ENCODE data around the gene EMC7.
"Not testable (repeated sequence)": the region's sequence is repeated elsewhere in the genome, so short reads cannot be mapped to it uniquely, and the experiment has no call there.

Gene EMC7

GRCh38 chr15:34056911-34057310, 44.8 kb downstream of the EMC7 start:
- WGBS, 2 experiments (ENCODE audit: insufficient coverage in 2 of 2), result 87 to 91% methylated on average over 3 of the region's 5 CpGs
- Histone ChIP-seq H3K4me1 (ENCODE audit: control insufficient read depth, insufficient read depth, low read length, poor library complexity, severe bottlenecking) (no peaks in the 10 kb centered on the region), H3K9me3 (ENCODE audit: control insufficient read depth, low read length) (peaks cover 5% of the 10 kb centered on the region), H3K27ac (ENCODE audit: low read depth, low read length, severe bottlenecking) (peak overlapping the region; percentile 10), H3K36me3 (ENCODE audit: control insufficient read depth, insufficient read depth, low read length) (no peaks in the 10 kb centered on the region), H3K4me3 (ENCODE audit: extremely low read depth, insufficient read depth, low read length, poor library complexity, severe bottlenecking) (no peak overlapping the region)

GRCh38 chr15:34055868-34056595, 45.6 kb downstream of the EMC7 start:
- Histone ChIP-seq H3K27ac (ENCODE audit: low read depth, low read length, severe bottlenecking) (peak overlapping the region; percentile 68), H3K4me1 (ENCODE audit: control insufficient read depth, insufficient read depth, low read length, poor library complexity, severe bottlenecking) (no peaks in the 10 kb centered on the region), H3K4me3 (ENCODE audit: extremely low read depth, insufficient read depth, low read length, poor library complexity, severe bottlenecking) (no peak overlapping the region), H3K9me3 (ENCODE audit: control insufficient read depth, low read length) (peaks cover 13% of the 10 kb centered on the region), H3K36me3 (ENCODE audit: control insufficient read depth, insufficient read depth, low read length) (no peaks in the 10 kb centered on the region)
- WGBS, 2 experiments (ENCODE audit: insufficient coverage in 2 of 2), result 83 to 100% methylated on average over 1 of the region's 3 CpGs

- 73% methylated on average over 3 of the region's 3 CpGs; no CpG with 5 or more reads in 1 of the 2 experiments for WGBS, 2 experiments (ENCODE audit: insufficient coverage in 2 of 2)
- Histone ChIP-seq H3K27ac (ENCODE audit: low read depth, low read length, severe bottlenecking) (no peak overlapping the region), H3K4me3 (ENCODE audit: extremely low read depth, insufficient read depth, low read length, poor library complexity, severe bottlenecking) (no peak overlapping the region), H3K4me1 (ENCODE audit: control insufficient read depth, insufficient read depth, low read length, poor library complexity, severe bottlenecking) (no peaks in the 10 kb centered on the region), H3K9me3 (ENCODE audit: control insufficient read depth, low read length) (peaks cover 17% of the 10 kb centered on the region), H3K36me3 (ENCODE audit: control insufficient read depth, insufficient read depth, low read length) (no peaks in the 10 kb centered on the region)
Observed at GRCh38 chr15:34054081-34054707, 47.5 kb downstream of the EMC7 start.

- not testable (repeated sequence) for H3K4me3 ChIP-seq (ENCODE audit: extremely low read depth, insufficient read depth, low read length, poor library complexity, severe bottlenecking); H3K27ac ChIP-seq (ENCODE audit: low read depth, low read length, severe bottlenecking); H3K36me3 ChIP-seq (ENCODE audit: control insufficient read depth, insufficient read depth, low read length)
- peaks cover 23% of the 10 kb centered on the region for H3K4me1 ChIP-seq (ENCODE audit: control insufficient read depth, insufficient read depth, low read length, poor library complexity, severe bottlenecking)
- peaks cover 17% of the 10 kb centered on the region for H3K9me3 ChIP-seq (ENCODE audit: control insufficient read depth, low read length)
- 100% methylated on average over 1 of the region's 1 CpG; no CpG with 5 or more reads in 1 of the 2 experiments for WGBS, 2 experiments (ENCODE audit: insufficient coverage in 2 of 2)
Observed at GRCh38 chr15:34050385-34050784, 51.3 kb downstream of the EMC7 start.

- 80 to 100% methylated on average over 1 to 2 of the region's 2 CpGs for WGBS, 2 experiments (ENCODE audit: insufficient coverage in 2 of 2)
- H3K36me3 ChIP-seq (ENCODE audit: control insufficient read depth, insufficient read depth, low read length), result no peaks in the 10 kb centered on the region
- H3K9me3 ChIP-seq (ENCODE audit: control insufficient read depth, low read length), result peaks cover 17% of the 10 kb centered on the region
- peak overlapping the region; percentile 0 for H3K27ac ChIP-seq (ENCODE audit: low read depth, low read length, severe bottlenecking)
- H3K4me1 ChIP-seq (ENCODE audit: control insufficient read depth, insufficient read depth, low read length, poor library complexity, severe bottlenecking), result peaks cover 23% of the 10 kb centered on the region
- H3K4me3 ChIP-seq (ENCODE audit: extremely low read depth, insufficient read depth, low read length, poor library complexity, severe bottlenecking), result no peak overlapping the region
Observed at GRCh38 chr15:34049112-34049511, 52.5 kb downstream of the EMC7 start.

- Histone ChIP-seq H3K4me1 (ENCODE audit: control insufficient read depth, insufficient read depth, low read length, poor library complexity, severe bottlenecking) (peaks cover 27% of the 10 kb centered on the region), H3K9me3 (ENCODE audit: control insufficient read depth, low read length) (peaks cover 13% of the 10 kb centered on the region), H3K36me3 (ENCODE audit: control insufficient read depth, insufficient read depth, low read length) (no peaks in the 10 kb centered on the region), H3K27ac (ENCODE audit: low read depth, low read length, severe bottlenecking) (peak overlapping the region; percentile 82), H3K4me3 (ENCODE audit: extremely low read depth, insufficient read depth, low read length, poor library complexity, severe bottlenecking) (no peak overlapping the region)
- 93 to 94% methylated on average over 9 to 10 of the region's 10 CpGs for WGBS, 2 experiments (ENCODE audit: insufficient coverage in 2 of 2)
Observed at GRCh38 chr15:34047893-34048775, 53.5 kb downstream of the EMC7 start.

- H3K27ac ChIP-seq (ENCODE audit: low read depth, low read length, severe bottlenecking), result no peak overlapping the region
Observed at GRCh38 chr15:34046471-34047145, 55.1 kb downstream of the EMC7 start.

GRCh38 chr15:34043813-34044212, 57.8 kb downstream of the EMC7 start:
- no peaks in the 10 kb centered on the region for H3K36me3 ChIP-seq (ENCODE audit: control insufficient read depth, insufficient read depth, low read length)
- 92 to 97% methylated on average over 2 of the region's 2 CpGs for WGBS, 2 experiments (ENCODE audit: insufficient coverage in 2 of 2)
- no peak overlapping the region for H3K27ac ChIP-seq (ENCODE audit: low read depth, low read length, severe bottlenecking)
- peaks cover 29% of the 10 kb centered on the region for H3K4me1 ChIP-seq (ENCODE audit: control insufficient read depth, insufficient read depth, low read length, poor library complexity, severe bottlenecking)
- H3K4me3 ChIP-seq (ENCODE audit: extremely low read depth, insufficient read depth, low read length, poor library complexity, severe bottlenecking), result no peak overlapping the region
- no peaks in the 10 kb centered on the region for H3K9me3 ChIP-seq (ENCODE audit: control insufficient read depth, low read length)

More at GRCh38 chr15:34046471-34047145, 55.1 kb downstream of the EMC7 start:
- H3K9me3 ChIP-seq (ENCODE audit: control insufficient read depth, low read length), result peaks cover 9% of the 10 kb centered on the region
- no peak overlapping the region for H3K4me3 ChIP-seq (ENCODE audit: extremely low read depth, insufficient read depth, low read length, poor library complexity, severe bottlenecking)
- no peaks in the 10 kb centered on the region for H3K36me3 ChIP-seq (ENCODE audit: control insufficient read depth, insufficient read depth, low read length)
- H3K4me1 ChIP-seq (ENCODE audit: control insufficient read depth, insufficient read depth, low read length, poor library complexity, severe bottlenecking), result peaks cover 27% of the 10 kb centered on the region
- WGBS, 2 experiments (ENCODE audit: insufficient coverage in 2 of 2), result 96 to 98% methylated on average over 6 to 11 of the region's 16 CpGs

GRCh38 chr15:34043391-34043790, 58.3 kb downstream of the EMC7 start:
- Histone ChIP-seq H3K4me1 (ENCODE audit: control insufficient read depth, insufficient read depth, low read length, poor library complexity, severe bottlenecking) (peaks cover 25% of the 10 kb centered on the region), H3K4me3 (ENCODE audit: extremely low read depth, insufficient read depth, low read length, poor library complexity, severe bottlenecking) (no peak overlapping the region), H3K36me3 (ENCODE audit: control insufficient read depth, insufficient read depth, low read length) (no peaks in the 10 kb centered on the region), H3K27ac (ENCODE audit: low read depth, low read length, severe bottlenecking) (no peak overlapping the region), H3K9me3 (ENCODE audit: control insufficient read depth, low read length) (no peaks in the 10 kb centered on the region)
- WGBS, 2 experiments (ENCODE audit: insufficient coverage in 2 of 2), result no CpG with 5 or more reads among the region's 1 CpG

- Histone ChIP-seq H3K4me1 (ENCODE audit: control insufficient read depth, insufficient read depth, low read length, poor library complexity, severe bottlenecking) (peaks cover 9% of the 10 kb centered on the region), H3K4me3 (ENCODE audit: extremely low read depth, insufficient read depth, low read length, poor library complexity, severe bottlenecking) (peak overlapping the region; percentile 61), H3K9me3 (ENCODE audit: control insufficient read depth, low read length) (no peaks in the 10 kb centered on the region), H3K27ac (ENCODE audit: low read depth, low read length, severe bottlenecking) (no peak overlapping the region), H3K36me3 (ENCODE audit: control insufficient read depth, insufficient read depth, low read length) (no peaks in the 10 kb centered on the region)
- WGBS, 2 experiments (ENCODE audit: insufficient coverage in 2 of 2), result no CpG with 5 or more reads among the region's 1 CpG
Observed at GRCh38 chr15:34039790-34040113, 61.9 kb downstream of the EMC7 start.
